Measurements from ENCODE around the gene ZNF750.

The ZNF750 gene

GRCh38 chr17:82801377-82801970 is 38.3 kb downstream of the ZNF750 start:
- ChIA-PET CTCF (no interaction called here), POLR2A (no interaction called here)
- H3K9me3 ChIP-seq (ENCODE audit: control insufficient read depth, insufficient read depth, low read depth, low read length), result no peaks in the 10 kb centered on the region
- no peak overlapping the region for H3K27ac ChIP-seq (ENCODE audit: extremely low read depth, low read depth, low read length)
- no peaks in the 10 kb centered on the region for H3K4me1 ChIP-seq (ENCODE audit: control insufficient read depth, insufficient read depth, low read length)
- no peak for TF ChIP-seq ZNF426 (tag by site-specific recombination; IDR thresholded peaks at IDR 0.05)
- TF ChIP-seq ZBTB7A (tag by site-specific recombination; IDR thresholded peaks at IDR 0.05; ENCODE audit: low read depth), result no peak
- no peak for TF ChIP-seq ZNF354C (tag by site-specific recombination; IDR thresholded peaks at IDR 0.05; ENCODE audit: borderline replicate concordance, low read depth)
- TF ChIP-seq ZNF600 (tag by site-specific recombination; IDR thresholded peaks at IDR 0.05), result no peak
- no peak for TF ChIP-seq ZNF513 (tag by site-specific recombination; IDR thresholded peaks at IDR 0.05)
- no peak for TF ChIP-seq ZNF792 (tag by site-specific recombination; IDR thresholded peaks at IDR 0.05)
- TF ChIP-seq AEBP2 (tag by site-specific recombination; IDR thresholded peaks at IDR 0.05; ENCODE audit: borderline replicate concordance), result no peak
- no peak for TF ChIP-seq ZNF214 (tag by site-specific recombination; IDR thresholded peaks at IDR 0.05; ENCODE audit: borderline replicate concordance)
- no peak for TF ChIP-seq HOXD13 (CRISPR knock-in tag; IDR thresholded peaks at IDR 0.05; ENCODE audit: borderline replicate concordance)
- peaks cover 10 to 36% of the 10 kb centered on the region in 2 experiments; a peak in 2 of 3 replicates for H3K36me3 ChIP-seq (ENCODE audit: control insufficient read depth in 2 of 2, insufficient read depth in 1 of 2, low read length in 2 of 2)
- H3K4me3 ChIP-seq (ENCODE audit: low read depth, low read length), result no peak overlapping the region

- H3K27ac ChIP-seq (ENCODE audit: extremely low read depth, low read depth, low read length), result no peak overlapping the region
- ChIA-PET POLR2A (no interaction called here), CTCF (interaction anchor here (0.6 kb wide), 1 partner anchor 18 kb away, joined by 3 read pairs; no protein-coding TSS in a partner anchor)
- peaks cover 10 to 32% of the 10 kb centered on the region in 2 experiments; a peak in 2 of 3 replicates for H3K36me3 ChIP-seq (ENCODE audit: control insufficient read depth in 2 of 2, insufficient read depth in 1 of 2, low read length in 2 of 2)
- H3K4me3 ChIP-seq (ENCODE audit: low read depth, low read length), result no peak overlapping the region
- H3K4me1 ChIP-seq (ENCODE audit: control insufficient read depth, insufficient read depth, low read length), result no peaks in the 10 kb centered on the region
- H3K9me3 ChIP-seq (ENCODE audit: control insufficient read depth, insufficient read depth, low read depth, low read length), result no peaks in the 10 kb centered on the region
- TF ChIP-seq ZNF624 (tag by site-specific recombination; IDR thresholded peaks at IDR 0.05) (no peak), ZNF488 (tag by site-specific recombination; IDR thresholded peaks at IDR 0.05) (no peak)
These were observed 38.9 kb downstream of the ZNF750 start for GRCh38 chr17:82800885-82801284.

- POLR2A ChIA-PET, result no interaction called here
- no peaks in the 10 kb centered on the region for H3K9me3 ChIP-seq (ENCODE audit: control insufficient read depth, insufficient read depth, low read depth, low read length)
- H3K36me3 ChIP-seq (ENCODE audit: control insufficient read depth in 2 of 2, insufficient read depth in 1 of 2, low read length in 2 of 2), result peaks cover 10 to 35% of the 10 kb centered on the region in 2 experiments; a peak in 2 of 3 replicates
- H3K4me1 ChIP-seq (ENCODE audit: control insufficient read depth, insufficient read depth, low read length), result no peaks in the 10 kb centered on the region
- CTCF ChIA-PET, result interaction anchor here (1.2 kb wide), 1 partner anchor 24 kb away, joined by 3 read pairs; no protein-coding TSS in a partner anchor
- H3K4me3 ChIP-seq (ENCODE audit: low read depth, low read length), result no peak overlapping the region
- no peak overlapping the region for H3K27ac ChIP-seq (ENCODE audit: extremely low read depth, low read depth, low read length)
- no peak for TF ChIP-seq PRDM1 (tag by site-specific recombination; IDR thresholded peaks at IDR 0.05)
- TF ChIP-seq KLF1 (tag by site-specific recombination; IDR thresholded peaks at IDR 0.05), result peak; percentile 33; the same call in 1 of the 2 replicates
These were observed 40.2 kb downstream of the ZNF750 start for GRCh38 chr17:82799591-82799990.

- POLR2A ChIA-PET, result no interaction called here
- CTCF ChIA-PET, result interaction anchor here (0.7 to 1.2 kb wide), 2 partner anchors 23 to 45 kb away, joined by 3 read pairs; no protein-coding TSS in a partner anchor
- no peaks in the 10 kb centered on the region for H3K4me1 ChIP-seq (ENCODE audit: control insufficient read depth, insufficient read depth, low read length)
- TF ChIP-seq ZNF146 (tag by site-specific recombination; IDR thresholded peaks at IDR 0.05) (no peak), ZNF121 (tag by site-specific recombination; IDR thresholded peaks at IDR 0.05) (peak; percentile 70)
- no peak overlapping the region for H3K4me3 ChIP-seq (ENCODE audit: low read depth, low read length)
- H3K27ac ChIP-seq (ENCODE audit: extremely low read depth, low read depth, low read length), result no peak overlapping the region
- H3K36me3 ChIP-seq (ENCODE audit: control insufficient read depth in 2 of 2, insufficient read depth in 1 of 2, low read length in 2 of 2), result peaks cover 10 to 35% of the 10 kb centered on the region in 2 experiments; a peak in 2 of 3 replicates
- no peaks in the 10 kb centered on the region for H3K9me3 ChIP-seq (ENCODE audit: control insufficient read depth, insufficient read depth, low read depth, low read length)
These were observed 41.1 kb downstream of the ZNF750 start for GRCh38 chr17:82798752-82799151.

All from HEK293 (cell line).